Central memory CD8-positive, alpha-beta T cell (primary cell): ENCODE data around the gene LYRM9.
"Not testable (repeated sequence)": the region's sequence is repeated elsewhere in the genome, so short reads cannot be mapped to it uniquely, and the experiment has no call there.

Experiments
- ATAC-seq: fragments of 150-1000 bp; cut with Tn5 transposase; replicated peaks from 2 replicates; pipeline ENCODE4 v1.10.0; 2022; ENCODE audit warnings: mild to moderate bottlenecking, moderate FRiP score, moderate number of reproducible peaks; ENCODE audit not compliant: poor library complexity, severe bottlenecking; ENCODE audit errors: extremely low read depth
- DNase-seq, 2 donors: peaks; one replicate each; pipeline ENCODE4 v3.0.0; 2021; ENCODE audit warnings: low spot score in 2 of 2
- H3K27ac Mint-ChIP-seq: one replicate; pipeline ENCODE4 v1.8.0; 2022; ENCODE audit warnings: low read depth, mild to moderate bottlenecking, moderate library complexity, mixed read lengths
- H3K27me3 Mint-ChIP-seq: one replicate; pipeline ENCODE4 v1.8.0; 2022; ENCODE audit warnings: mixed read lengths
- H3K36me3 Mint-ChIP-seq: one replicate; pipeline ENCODE4 v1.8.0; 2022; ENCODE audit warnings: mild to moderate bottlenecking, moderate library complexity, mixed read lengths; ENCODE audit not compliant: insufficient read depth
- H3K4me1 Mint-ChIP-seq: one replicate; pipeline ENCODE4 v1.8.0; 2022; ENCODE audit warnings: mixed read lengths
- H3K4me3 Mint-ChIP-seq: one replicate; pipeline ENCODE4 v1.8.0; 2022; ENCODE audit warnings: mild to moderate bottlenecking, moderate library complexity, mixed read lengths
- H3K9me3 Mint-ChIP-seq: one replicate; pipeline ENCODE4 v1.8.0; 2022; ENCODE audit warnings: mixed read lengths

Gene LYRM9

DNA sequence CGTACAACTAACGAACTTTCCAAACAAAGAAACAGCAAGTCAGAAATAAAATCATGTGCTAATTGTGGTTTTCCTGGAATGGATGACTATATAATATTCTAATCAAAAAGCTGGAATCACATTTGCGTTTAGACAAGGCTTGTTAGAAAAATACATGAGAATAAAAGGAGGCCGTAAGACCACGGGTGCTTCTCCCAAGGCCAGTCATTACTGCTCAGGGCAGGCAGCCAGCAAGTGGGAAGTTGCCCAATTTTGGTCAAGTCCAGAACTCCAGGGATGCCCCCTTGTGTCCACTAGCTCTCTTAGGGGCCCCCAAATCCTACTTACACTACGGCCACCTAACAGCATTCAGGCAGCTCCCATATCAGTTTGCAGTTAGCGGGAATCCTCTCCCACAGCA is 25.9 kb upstream of the LYRM9 start:
- Mint-ChIP-seq H3K4me1 (no peaks in the 10 kb centered on the region), H3K9me3 (no peaks in the 10 kb centered on the region), H3K27me3 (peaks cover 16% of the 10 kb centered on the region), H3K27ac (no peak overlapping the region), H3K4me3 (no peak overlapping the region), H3K36me3 (no peaks in the 10 kb centered on the region)
- no peak for ATAC-seq
- no peak for DNase-seq

DNA sequence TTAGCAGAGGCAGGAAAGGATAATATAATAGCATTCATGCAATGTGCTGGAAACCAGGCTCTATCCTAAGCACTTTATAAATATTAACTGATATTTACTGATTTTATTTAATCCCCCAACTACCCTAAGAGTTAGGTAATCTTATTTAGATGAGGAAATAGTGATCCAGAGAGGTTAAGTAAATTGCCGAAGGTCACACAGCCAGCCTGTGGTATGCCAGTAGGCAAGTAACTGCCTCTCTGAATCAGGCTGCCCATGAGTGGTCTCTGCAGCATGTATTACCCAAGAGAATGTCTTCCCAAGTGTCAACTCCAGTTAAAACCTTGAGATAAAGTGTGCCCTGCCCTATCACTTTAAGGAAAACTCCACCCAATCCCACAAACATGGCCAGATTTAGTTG is 25.3 kb upstream of the LYRM9 start:
- no peaks in the 10 kb centered on the region for H3K36me3 Mint-ChIP-seq
- H3K9me3 Mint-ChIP-seq, result no peaks in the 10 kb centered on the region
- H3K4me3 Mint-ChIP-seq, result no peak overlapping the region
- ATAC-seq (no peak), DNase-seq (no peak)
- H3K27me3 Mint-ChIP-seq, result peaks cover 16% of the 10 kb centered on the region
- no peaks in the 10 kb centered on the region for H3K4me1 Mint-ChIP-seq
- no peak overlapping the region for H3K27ac Mint-ChIP-seq

DNA sequence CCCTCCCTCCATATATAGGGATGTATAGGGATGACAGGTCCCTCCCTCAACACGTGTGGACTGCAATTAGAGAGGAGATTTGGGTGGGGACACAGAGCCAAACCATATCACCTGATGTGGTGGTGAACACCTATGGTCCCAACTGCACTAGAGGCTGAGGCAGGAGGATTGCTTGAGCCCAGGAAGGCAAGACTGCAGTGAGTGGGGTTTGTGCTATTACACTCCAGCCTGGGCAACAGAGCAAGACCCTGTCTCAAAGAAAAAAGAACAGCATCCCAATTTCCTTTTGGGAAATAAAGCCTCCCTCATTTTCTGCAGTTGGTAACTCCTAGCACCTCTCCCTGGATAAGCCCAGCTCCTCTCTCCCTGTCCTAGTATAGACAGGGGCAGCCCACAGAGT is 23.8 kb upstream of the LYRM9 start:
- peaks cover 16% of the 10 kb centered on the region for H3K27me3 Mint-ChIP-seq
- H3K36me3 Mint-ChIP-seq, result no peaks in the 10 kb centered on the region
- no peak overlapping the region for H3K27ac Mint-ChIP-seq
- no peaks in the 10 kb centered on the region for H3K4me1 Mint-ChIP-seq
- ATAC-seq (no peak), DNase-seq (no peak)
- H3K9me3 Mint-ChIP-seq, result no peaks in the 10 kb centered on the region
- H3K4me3 Mint-ChIP-seq, result no peak overlapping the region

DNA sequence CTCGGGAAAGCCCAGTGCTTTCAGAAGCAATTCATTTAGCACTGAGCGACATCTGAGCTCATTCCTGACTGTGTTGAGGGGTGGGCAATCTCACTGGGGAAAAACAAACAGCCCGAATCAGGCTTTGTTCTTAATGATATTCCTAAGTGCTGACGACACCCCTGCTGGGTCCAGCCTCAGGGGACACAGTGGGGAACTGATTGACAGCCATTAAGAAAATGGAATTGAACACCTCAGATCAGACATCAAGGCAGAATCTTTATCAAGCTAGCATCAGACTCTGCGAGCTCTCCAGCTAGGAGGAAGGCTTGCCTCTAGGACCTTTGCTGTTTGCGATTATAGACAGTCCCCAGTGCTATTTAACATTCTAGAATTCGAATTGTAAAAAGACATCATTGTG is 22.5 kb upstream of the LYRM9 start:
- no peaks in the 10 kb centered on the region for H3K4me1 Mint-ChIP-seq
- ATAC-seq (no peak), DNase-seq (no peak)
- no peak overlapping the region for H3K27ac Mint-ChIP-seq
- H3K36me3 Mint-ChIP-seq, result no peaks in the 10 kb centered on the region
- H3K4me3 Mint-ChIP-seq, result no peak overlapping the region
- H3K27me3 Mint-ChIP-seq, result peaks cover 16% of the 10 kb centered on the region
- H3K9me3 Mint-ChIP-seq, result no peaks in the 10 kb centered on the region

DNA sequence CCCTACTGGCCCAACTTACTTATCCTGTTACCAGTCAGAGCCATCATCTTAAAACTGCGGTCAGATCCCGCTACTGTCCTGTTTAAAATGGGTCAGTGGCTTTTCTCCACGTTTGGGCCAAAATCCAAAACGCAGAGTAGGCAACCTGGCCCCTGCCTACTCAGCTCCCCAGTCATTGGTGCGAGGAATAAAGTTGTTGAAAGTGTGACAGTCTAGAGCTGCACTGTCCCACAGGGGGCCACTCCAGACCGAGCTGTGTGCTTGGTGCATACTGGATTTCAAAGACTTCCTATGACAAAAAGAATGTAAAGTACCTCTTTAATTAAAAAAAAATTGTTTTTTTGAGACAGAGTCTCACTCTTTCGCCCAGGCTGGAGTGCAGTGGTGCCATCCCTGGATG is 21.2 kb upstream of the LYRM9 start:
- H3K4me1 Mint-ChIP-seq, result no peaks in the 10 kb centered on the region

DNA sequence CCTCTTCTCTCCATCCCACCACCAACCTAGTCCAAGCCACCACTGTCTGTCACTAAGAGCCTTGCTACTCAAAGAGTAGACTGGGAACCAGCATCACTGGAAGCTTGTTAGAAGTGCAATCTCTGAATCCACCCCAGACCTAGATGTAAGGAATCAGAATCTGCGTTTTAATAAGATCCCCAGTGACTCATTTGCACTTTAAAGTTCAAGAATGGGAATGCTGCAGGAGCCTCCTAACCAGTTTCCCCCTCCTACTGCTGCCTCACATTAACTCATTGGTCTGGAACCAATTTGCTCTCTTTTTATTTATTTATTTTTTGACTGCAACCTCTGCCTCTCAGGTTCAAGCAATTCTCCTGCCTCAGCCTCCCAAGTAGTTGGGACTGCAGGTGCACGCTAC is 19.8 kb upstream of the LYRM9 start:
- H3K27ac Mint-ChIP-seq, result no peak overlapping the region
- no peaks in the 10 kb centered on the region for H3K9me3 Mint-ChIP-seq
- H3K36me3 Mint-ChIP-seq, result no peaks in the 10 kb centered on the region
- no peak for DNase-seq
- ATAC-seq, result no peak
- no peaks in the 10 kb centered on the region for H3K4me1 Mint-ChIP-seq
- H3K27me3 Mint-ChIP-seq, result peaks cover 16% of the 10 kb centered on the region
- H3K4me3 Mint-ChIP-seq, result no peak overlapping the region

More for the DNA sequence above, 21.2 kb upstream of the LYRM9 start:
- Mint-ChIP-seq H3K9me3 (no peaks in the 10 kb centered on the region), H3K27me3 (peaks cover 16% of the 10 kb centered on the region), H3K27ac (no peak overlapping the region), H3K4me3 (no peak overlapping the region), H3K36me3 (no peaks in the 10 kb centered on the region)
- ATAC-seq, result no peak
- DNase-seq, result no peak

DNA sequence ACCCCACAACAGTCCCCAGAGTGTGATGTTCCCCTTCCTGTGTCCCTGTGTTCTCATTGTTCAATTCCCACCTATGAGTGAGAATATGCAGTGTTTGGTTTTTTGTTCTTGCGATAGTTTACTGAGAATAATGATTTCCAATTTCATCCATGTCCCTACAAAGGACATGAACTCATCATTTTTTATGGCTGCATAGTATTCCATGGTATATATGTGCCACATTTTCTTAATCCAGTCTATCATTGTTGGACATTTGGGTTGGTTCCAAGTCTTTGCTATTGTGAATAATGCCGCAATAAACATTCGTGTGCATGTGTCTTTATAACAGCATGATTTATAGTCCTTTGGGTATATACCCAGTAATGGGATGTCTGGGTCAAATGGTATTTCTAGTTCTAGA is 19.1 kb upstream of the LYRM9 start:
- not testable (repeated sequence) for H3K4me1 Mint-ChIP-seq, H3K27ac Mint-ChIP-seq, H3K4me3 Mint-ChIP-seq, H3K36me3 Mint-ChIP-seq, ATAC-seq, H3K9me3 Mint-ChIP-seq, DNase-seq
- peaks cover 11% of the 10 kb centered on the region for H3K27me3 Mint-ChIP-seq

DNA sequence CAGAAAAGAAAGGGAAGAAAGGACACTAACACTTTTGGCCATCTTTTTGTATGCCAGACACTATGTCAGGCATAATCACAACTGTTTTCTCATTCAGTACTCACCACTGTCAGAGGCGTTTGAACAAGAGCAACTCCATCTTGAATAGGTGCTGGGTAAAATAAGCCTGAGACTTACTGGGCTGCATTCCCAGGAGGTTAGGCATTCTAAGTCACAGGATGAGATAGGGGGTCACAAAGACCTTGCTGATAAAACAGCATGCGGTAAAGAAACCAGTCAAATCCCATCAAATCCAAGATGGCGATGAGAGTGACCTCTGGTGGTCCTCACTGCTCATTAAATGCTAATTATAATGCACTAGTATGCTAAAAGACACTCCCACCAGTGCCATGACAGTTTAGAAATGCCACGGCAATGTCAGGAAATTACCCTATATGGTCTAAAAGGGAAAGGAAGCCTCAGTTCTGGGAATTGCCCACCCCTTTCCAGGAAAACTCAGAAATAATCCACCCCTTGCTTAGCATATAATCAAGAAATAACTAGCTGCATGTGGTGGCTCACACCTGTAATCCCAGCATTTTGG is 14.9 kb upstream of the LYRM9 start:
- Mint-ChIP-seq H3K4me3 (no peak overlapping the region), H3K4me1 (no peaks in the 10 kb centered on the region), H3K36me3 (no peaks in the 10 kb centered on the region), H3K27ac (no peak overlapping the region), H3K27me3 (peaks cover 39% of the 10 kb centered on the region), H3K9me3 (no peaks in the 10 kb centered on the region)
- DNase-seq, result no peak
- ATAC-seq, result no peak

DNA sequence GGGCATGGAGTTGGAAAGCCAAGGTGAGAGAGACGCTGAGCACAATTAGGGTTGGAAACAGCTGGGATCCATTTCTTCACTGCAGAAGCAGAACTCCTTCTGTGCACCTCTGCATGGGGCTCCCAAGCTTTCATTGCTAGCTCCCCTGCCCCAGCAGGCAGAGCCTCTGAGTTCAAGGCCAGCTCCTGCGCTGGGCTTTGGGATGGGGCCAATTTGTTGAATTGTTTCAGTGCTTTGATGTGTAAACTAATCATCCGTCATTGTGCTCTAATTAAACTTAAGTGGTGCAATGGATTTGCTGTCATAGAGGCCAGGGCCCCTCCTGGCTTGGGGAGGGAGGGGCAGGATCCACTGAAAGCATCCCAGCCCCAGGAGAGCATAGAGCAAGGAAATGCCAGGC is 13.5 kb upstream of the LYRM9 start:
- DNase-seq (no peak), ATAC-seq (no peak)
- peaks cover 48% of the 10 kb centered on the region for H3K27me3 Mint-ChIP-seq
- no peak overlapping the region for H3K27ac Mint-ChIP-seq
- no peak overlapping the region for H3K4me3 Mint-ChIP-seq
- no peaks in the 10 kb centered on the region for H3K4me1 Mint-ChIP-seq
- H3K36me3 Mint-ChIP-seq, result no peaks in the 10 kb centered on the region
- no peaks in the 10 kb centered on the region for H3K9me3 Mint-ChIP-seq

DNA sequence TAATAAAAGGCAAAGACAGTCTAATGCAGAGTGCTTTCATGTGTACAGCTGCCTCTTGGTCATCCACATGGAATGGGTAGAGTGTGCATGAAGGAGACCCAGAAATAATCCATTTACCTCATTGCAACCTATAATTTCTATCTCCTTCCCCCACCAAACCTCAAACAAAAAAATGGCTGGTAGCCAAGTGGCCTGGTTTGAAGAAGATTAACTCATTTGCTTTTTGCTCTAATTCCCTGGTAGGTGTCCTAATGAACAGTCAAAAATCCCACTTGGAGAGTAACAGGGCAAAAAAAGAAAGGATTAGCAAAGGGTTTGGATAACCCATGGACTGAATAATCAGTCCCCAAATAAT is 13.0 kb upstream of the LYRM9 start:
- no peak overlapping the region for H3K27ac Mint-ChIP-seq

DNA sequence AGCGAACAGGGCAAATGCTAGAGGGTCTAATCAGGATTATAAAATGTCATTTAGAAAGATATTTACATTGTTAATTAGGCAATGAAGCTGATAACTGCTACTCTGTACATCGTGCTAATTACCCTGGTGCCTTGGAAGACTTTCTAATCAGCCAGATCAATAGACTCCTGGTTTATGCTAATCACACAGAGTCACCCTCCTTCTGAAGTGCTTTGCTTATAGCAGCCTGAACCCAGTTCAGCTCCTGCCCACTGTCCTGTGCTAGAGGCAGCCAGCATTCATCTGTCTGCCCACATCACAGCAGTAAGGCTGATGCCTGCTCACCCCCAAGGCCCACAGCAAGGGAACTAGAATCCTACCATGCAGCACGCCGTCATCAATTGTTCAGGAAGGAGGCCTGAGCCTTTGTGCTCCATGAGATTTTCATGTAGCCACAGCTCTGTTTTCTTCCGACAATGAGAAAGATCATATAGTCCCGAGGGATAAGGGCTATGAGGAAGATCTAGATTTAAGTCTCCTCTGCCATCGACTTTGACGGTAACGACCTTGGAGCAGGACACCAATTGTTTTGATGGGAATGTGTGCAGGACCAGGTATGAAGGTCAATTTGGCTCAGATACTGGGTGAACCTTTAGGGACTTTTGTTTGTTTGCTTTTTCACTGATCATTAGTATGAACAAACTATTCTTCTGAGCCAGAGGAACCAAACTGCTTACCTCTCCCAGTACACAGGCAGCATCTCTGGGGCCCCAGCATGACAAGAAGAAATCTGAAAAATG is 12.5 kb upstream of the LYRM9 start:
- H3K27me3 Mint-ChIP-seq, result peaks cover 48% of the 10 kb centered on the region
- H3K4me1 Mint-ChIP-seq, result no peaks in the 10 kb centered on the region
- no peaks in the 10 kb centered on the region for H3K9me3 Mint-ChIP-seq
- ATAC-seq (no peak), DNase-seq (no peak)
- no peak overlapping the region for H3K4me3 Mint-ChIP-seq
- no peak overlapping the region for H3K27ac Mint-ChIP-seq
- H3K36me3 Mint-ChIP-seq, result no peaks in the 10 kb centered on the region

More for the DNA sequence above, 13.0 kb upstream of the LYRM9 start:
- H3K36me3 Mint-ChIP-seq, result no peaks in the 10 kb centered on the region
- no peaks in the 10 kb centered on the region for H3K9me3 Mint-ChIP-seq
- no peak overlapping the region for H3K4me3 Mint-ChIP-seq
- H3K4me1 Mint-ChIP-seq, result no peaks in the 10 kb centered on the region
- DNase-seq, result no peak
- H3K27me3 Mint-ChIP-seq, result peaks cover 48% of the 10 kb centered on the region
- no peak for ATAC-seq

DNA sequence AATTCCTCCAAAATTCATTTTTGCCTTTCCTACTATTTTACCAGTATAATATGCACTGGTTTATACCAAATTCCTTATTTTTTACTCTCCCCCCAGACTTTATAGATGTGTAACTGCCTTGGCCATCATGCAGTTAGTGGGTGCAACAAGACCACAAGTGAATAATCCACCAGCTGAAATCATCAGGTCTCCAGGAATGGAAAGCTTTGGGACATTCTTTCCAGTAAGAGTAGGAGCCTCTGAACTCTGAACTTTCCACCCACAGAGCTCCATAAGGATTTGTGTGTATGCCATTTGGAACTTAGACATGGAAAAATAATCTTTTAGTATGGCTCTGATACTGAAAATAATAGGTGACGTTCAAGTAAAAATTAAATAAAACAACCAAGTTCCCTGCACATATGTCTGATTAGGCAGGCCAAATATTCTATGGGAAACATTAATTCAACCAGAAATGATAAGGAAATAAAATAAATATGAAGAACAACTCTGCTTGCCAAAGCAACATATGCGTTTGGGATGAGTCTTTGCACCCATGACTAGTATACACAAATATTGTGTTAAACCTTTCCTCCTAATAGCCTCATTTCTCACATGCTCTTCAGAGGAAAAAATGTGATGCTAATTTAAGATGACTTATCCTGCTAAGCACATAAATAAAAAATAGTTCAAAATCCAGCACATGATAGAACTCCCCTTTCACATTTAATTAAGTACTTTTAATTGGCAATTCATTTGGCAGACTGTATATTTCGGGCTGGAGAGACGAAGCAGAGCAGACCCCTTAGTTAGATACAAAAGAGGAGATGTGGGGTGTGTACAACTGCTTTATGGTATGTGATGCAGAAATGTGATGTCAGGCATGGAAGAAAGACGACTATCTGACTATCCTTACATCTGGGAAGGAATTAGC is 11.6 kb upstream of the LYRM9 start:
- no peaks in the 10 kb centered on the region for H3K4me1 Mint-ChIP-seq
- H3K9me3 Mint-ChIP-seq, result no peaks in the 10 kb centered on the region
- no peak for ATAC-seq
- peaks cover 48% of the 10 kb centered on the region for H3K27me3 Mint-ChIP-seq
- no peak overlapping the region for H3K27ac Mint-ChIP-seq
- no peak overlapping the region for H3K4me3 Mint-ChIP-seq
- no peaks in the 10 kb centered on the region for H3K36me3 Mint-ChIP-seq
- DNase-seq, result no peak

DNA sequence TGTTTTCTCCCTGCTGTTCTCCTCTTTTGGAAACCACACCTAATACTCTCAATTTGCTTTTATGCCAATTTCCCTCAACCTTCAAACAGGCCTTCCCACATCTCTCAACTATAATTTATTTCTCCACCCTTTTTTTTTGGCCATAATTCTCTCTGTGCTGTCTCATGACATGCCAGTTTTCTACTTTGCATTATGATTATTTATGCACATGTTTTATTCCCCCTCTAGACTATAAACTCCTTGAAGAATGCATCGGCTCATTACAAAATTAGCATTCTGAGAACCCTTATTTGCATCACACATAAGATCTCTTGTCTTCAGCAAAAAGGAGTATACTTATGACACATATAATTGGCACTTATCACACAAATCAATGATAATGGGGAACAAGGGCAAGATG is 10.9 kb upstream of the LYRM9 start:
- DNase-seq, result no peak
- no peaks in the 10 kb centered on the region for H3K4me1 Mint-ChIP-seq
- H3K27ac Mint-ChIP-seq, result no peak overlapping the region

More for the DNA sequence above, 10.9 kb upstream of the LYRM9 start:
- Mint-ChIP-seq H3K4me3 (no peak overlapping the region), H3K9me3 (no peaks in the 10 kb centered on the region), H3K36me3 (no peaks in the 10 kb centered on the region), H3K27me3 (peaks cover 48% of the 10 kb centered on the region)
- ATAC-seq, result no peak
